ENCODE data around the gene DHCR24.
A peak's percentile ranks its signal among the peaks of the same experiment; 100 is the strongest.
"Not testable (repeated sequence)": the region's sequence is repeated elsewhere in the genome, so short reads cannot be mapped to it uniquely, and the experiment has no call there.

The DHCR24 gene

DNA sequence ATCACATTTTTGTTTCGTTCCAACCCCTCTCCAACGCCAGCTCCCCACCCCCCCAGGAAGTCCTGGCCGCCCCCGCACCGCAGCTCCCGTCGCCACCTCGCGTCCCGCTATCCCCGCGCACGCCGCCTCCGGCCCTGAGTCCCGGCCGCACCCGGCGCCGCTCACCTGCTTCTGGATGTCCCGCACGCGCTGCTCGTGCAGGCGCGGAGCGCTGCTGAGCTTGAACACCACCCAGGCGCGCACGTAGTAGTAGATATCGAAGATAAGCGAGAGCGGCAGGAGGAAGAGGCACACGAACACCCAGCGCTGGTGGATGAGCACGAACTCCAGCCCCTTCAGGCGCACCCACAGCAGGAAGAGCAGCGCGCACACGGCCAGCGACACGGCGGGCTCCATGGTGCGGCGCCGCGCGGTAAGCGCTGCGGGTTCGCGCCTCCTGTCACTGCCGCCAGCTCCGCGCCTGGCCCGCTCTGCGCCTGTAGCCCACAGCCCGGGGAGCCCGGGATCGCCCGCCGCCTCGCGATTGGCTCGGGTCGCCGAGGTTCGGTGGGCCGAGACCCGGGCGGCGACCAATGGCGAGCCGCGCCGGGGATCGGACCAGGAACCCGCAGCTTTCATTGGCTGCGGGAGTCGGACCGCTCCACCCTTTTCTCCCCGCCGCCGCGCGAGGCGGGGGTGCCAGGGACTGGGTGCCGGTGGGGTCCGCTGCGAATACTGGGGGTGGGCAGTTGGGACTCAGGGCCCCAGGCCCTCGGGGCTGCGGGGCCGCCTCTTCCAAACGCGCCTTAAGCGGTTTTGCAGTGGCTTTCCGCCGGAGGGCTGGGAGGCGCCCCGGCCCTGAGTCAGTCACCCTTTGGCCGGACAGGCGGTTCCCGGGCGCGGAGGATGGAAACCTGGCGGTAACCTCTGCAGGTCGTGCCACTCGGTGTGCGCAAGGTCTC, at the start of gene DHCR24:
Gene DHCR24 (minus strand): TSS at position 472 of the 941 bp plus-strand sequence. CDS start 76 bp downstream, at position 396.
- Histone ChIP-seq H3K27ac (ENCODE audit: low read length) (no peak within 1 kb of the TSS), H3K4me1 (ENCODE audit: control insufficient read depth in 1 of 2, insufficient read depth in 2 of 2, low read length in 2 of 2) (peaks cover 5 to 13% of the 10 kb centered on the region in 2 donors), H3K36me3 (ENCODE audit: control insufficient read depth in 1 of 2, insufficient read depth in 2 of 2, low read length in 2 of 2) (no peaks in the 10 kb centered on the region), H3K27me3 (ENCODE audit: low read depth, low read length) (no peaks in the 10 kb centered on the region), H3K4me3 (ENCODE audit: low read depth in 1 of 2, low read length in 2 of 2) (peak within 1 kb of the TSS; percentile 77 to 88), H3K9me3 (ENCODE audit: control insufficient read depth in 1 of 2, low read length in 2 of 2) (no peaks in the 10 kb centered on the region)

- H3K4me3 ChIP-seq (ENCODE audit: low read depth in 1 of 2, low read length in 2 of 2) = no peak overlapping the region
- H3K36me3 ChIP-seq (ENCODE audit: control insufficient read depth in 1 of 2, insufficient read depth in 2 of 2, low read length in 2 of 2) = no peaks in the 10 kb centered on the region
- no peaks in the 10 kb centered on the region for H3K9me3 ChIP-seq (ENCODE audit: control insufficient read depth in 1 of 2, low read length in 2 of 2)
- H3K27ac ChIP-seq (ENCODE audit: low read length) = no peak overlapping the region
- no peaks in the 10 kb centered on the region for H3K4me1 ChIP-seq (ENCODE audit: control insufficient read depth in 1 of 2, insufficient read depth in 2 of 2, low read length in 2 of 2)
- no peaks in the 10 kb centered on the region for H3K27me3 ChIP-seq (ENCODE audit: low read depth, low read length)
These were observed 49.8 kb upstream of the DHCR24 start for GRCh38 chr1:54936791-54937190.

DNA sequence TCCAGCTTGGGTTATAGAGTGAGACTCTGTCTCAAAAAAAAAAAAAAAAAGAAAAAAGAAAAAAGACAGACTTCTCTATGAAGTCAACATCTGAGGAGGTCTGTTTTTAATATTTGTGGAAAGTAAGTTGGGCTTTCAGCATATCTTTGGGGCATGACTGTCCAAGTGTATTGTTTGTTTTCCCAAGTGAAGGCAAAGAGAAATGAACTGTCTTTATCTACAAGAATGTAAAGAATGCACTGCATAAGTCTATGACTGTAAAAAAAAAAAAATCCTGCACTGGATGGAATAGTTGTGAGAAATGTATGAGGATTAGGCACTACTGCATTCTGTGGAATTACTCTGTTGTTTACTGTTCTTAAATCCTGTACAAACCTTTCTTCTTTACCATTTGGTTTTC, 47.9 kb upstream of the DHCR24 start:
- no peak overlapping the region for H3K27ac ChIP-seq (ENCODE audit: low read length)

DNA sequence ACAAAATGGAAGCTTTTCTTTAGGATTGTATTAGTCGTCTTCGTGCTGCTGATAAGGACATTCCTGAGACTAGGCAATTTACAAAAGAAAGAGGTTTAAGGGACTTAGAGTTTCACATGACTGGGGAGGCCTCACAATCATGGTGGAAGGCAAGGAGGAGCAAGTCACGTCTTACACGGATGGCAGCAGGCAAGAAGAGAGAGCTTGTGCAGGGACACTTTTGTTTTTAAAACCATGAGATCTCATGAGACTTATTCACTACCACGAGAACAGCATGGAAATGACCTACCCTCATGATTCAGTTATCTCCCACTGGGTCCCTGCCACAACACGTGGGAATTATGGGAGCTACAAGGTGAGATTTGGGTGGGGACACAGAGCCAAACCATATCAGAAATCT, 47.1 kb upstream of the DHCR24 start:
- not testable (repeated sequence) for H3K27me3 ChIP-seq (ENCODE audit: low read depth, low read length); H3K4me1 ChIP-seq (ENCODE audit: control insufficient read depth in 1 of 2, insufficient read depth in 2 of 2, low read length in 2 of 2); H3K4me3 ChIP-seq (ENCODE audit: low read depth in 1 of 2, low read length in 2 of 2); H3K27ac ChIP-seq (ENCODE audit: low read length); H3K9me3 ChIP-seq (ENCODE audit: control insufficient read depth in 1 of 2, low read length in 2 of 2); H3K36me3 ChIP-seq (ENCODE audit: control insufficient read depth in 1 of 2, insufficient read depth in 2 of 2, low read length in 2 of 2)

More for the DNA sequence above, 47.9 kb upstream of the DHCR24 start:
- no peaks in the 10 kb centered on the region for H3K27me3 ChIP-seq (ENCODE audit: low read depth, low read length)
- no peaks in the 10 kb centered on the region for H3K4me1 ChIP-seq (ENCODE audit: control insufficient read depth in 1 of 2, insufficient read depth in 2 of 2, low read length in 2 of 2)
- H3K4me3 ChIP-seq (ENCODE audit: low read depth in 1 of 2, low read length in 2 of 2) = no peak overlapping the region
- H3K36me3 ChIP-seq (ENCODE audit: control insufficient read depth in 1 of 2, insufficient read depth in 2 of 2, low read length in 2 of 2) = no peaks in the 10 kb centered on the region
- no peaks in the 10 kb centered on the region for H3K9me3 ChIP-seq (ENCODE audit: control insufficient read depth in 1 of 2, low read length in 2 of 2)

- H3K4me1 ChIP-seq (ENCODE audit: control insufficient read depth in 1 of 2, insufficient read depth in 2 of 2, low read length in 2 of 2) = no peaks in the 10 kb centered on the region
- no peak overlapping the region for H3K27ac ChIP-seq (ENCODE audit: low read length)
- no peaks in the 10 kb centered on the region for H3K9me3 ChIP-seq (ENCODE audit: control insufficient read depth in 1 of 2, low read length in 2 of 2)
- H3K27me3 ChIP-seq (ENCODE audit: low read depth, low read length) = no peaks in the 10 kb centered on the region
- no peaks in the 10 kb centered on the region for H3K36me3 ChIP-seq (ENCODE audit: control insufficient read depth in 1 of 2, insufficient read depth in 2 of 2, low read length in 2 of 2)
- H3K4me3 ChIP-seq (ENCODE audit: low read depth in 1 of 2, low read length in 2 of 2) = no peak overlapping the region
These were observed 44.4 kb upstream of the DHCR24 start for GRCh38 chr1:54931275-54931840.

DNA sequence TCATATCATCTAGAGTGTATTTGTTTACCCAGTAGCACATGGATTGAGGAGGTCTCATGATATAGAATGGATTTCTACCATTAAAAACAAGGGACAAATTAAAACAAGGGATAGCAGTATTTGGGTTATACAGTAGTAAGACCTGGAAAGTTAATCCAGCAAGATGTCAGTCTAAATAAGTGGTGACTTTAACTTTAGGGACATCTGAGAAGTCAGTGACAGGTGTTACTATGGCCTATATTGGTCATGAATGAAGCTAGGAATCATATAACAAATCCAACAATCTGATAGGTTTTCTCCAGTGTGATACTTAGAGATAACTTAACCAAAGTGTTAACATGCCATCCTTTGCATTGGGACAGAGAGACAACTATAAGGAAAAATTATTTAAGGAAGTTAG, 42.7 kb upstream of the DHCR24 start:
- Histone ChIP-seq H3K9me3 (ENCODE audit: control insufficient read depth in 1 of 2, low read length in 2 of 2) (no peaks in the 10 kb centered on the region), H3K4me1 (ENCODE audit: control insufficient read depth in 1 of 2, insufficient read depth in 2 of 2, low read length in 2 of 2) (no peaks in the 10 kb centered on the region), H3K27ac (ENCODE audit: low read length) (no peak overlapping the region), H3K27me3 (ENCODE audit: low read depth, low read length) (no peaks in the 10 kb centered on the region), H3K36me3 (ENCODE audit: control insufficient read depth in 1 of 2, insufficient read depth in 2 of 2, low read length in 2 of 2) (no peaks in the 10 kb centered on the region), H3K4me3 (ENCODE audit: low read depth in 1 of 2, low read length in 2 of 2) (no peak overlapping the region)

DNA sequence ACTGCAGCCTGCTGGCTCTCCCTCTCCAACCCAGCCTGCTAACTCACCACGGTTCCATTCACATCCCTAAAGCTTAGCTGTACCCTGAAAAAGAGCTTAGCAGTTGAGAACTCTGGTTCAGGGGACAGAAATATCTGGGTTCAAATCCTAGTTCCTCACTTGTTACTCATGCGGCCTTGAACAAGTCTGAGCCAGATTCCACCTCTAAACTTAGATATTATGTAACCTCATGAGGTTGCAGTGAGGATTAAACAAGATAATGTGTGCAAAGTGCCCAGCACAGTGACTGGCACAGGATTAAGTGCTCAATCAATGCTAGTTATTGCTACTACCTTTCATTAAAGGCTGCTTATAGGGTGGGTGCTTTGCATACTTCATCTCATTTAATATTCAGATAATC, 41.3 kb upstream of the DHCR24 start:
- Histone ChIP-seq H3K36me3 (ENCODE audit: control insufficient read depth in 1 of 2, insufficient read depth in 2 of 2, low read length in 2 of 2) (no peaks in the 10 kb centered on the region), H3K27ac (ENCODE audit: low read length) (no peak overlapping the region), H3K27me3 (ENCODE audit: low read depth, low read length) (no peaks in the 10 kb centered on the region), H3K9me3 (ENCODE audit: control insufficient read depth in 1 of 2, low read length in 2 of 2) (no peaks in the 10 kb centered on the region), H3K4me3 (ENCODE audit: low read depth in 1 of 2, low read length in 2 of 2) (no peak overlapping the region), H3K4me1 (ENCODE audit: control insufficient read depth in 1 of 2, insufficient read depth in 2 of 2, low read length in 2 of 2) (no peaks in the 10 kb centered on the region)

GRCh38 chr1:54927472-54928240, 40.7 kb upstream of the DHCR24 start:
- H3K4me3 ChIP-seq (ENCODE audit: low read depth in 1 of 2, low read length in 2 of 2) = no peak overlapping the region
- no peaks in the 10 kb centered on the region for H3K9me3 ChIP-seq (ENCODE audit: control insufficient read depth in 1 of 2, low read length in 2 of 2)
- H3K27me3 ChIP-seq (ENCODE audit: low read depth, low read length) = no peaks in the 10 kb centered on the region
- no peak overlapping the region for H3K27ac ChIP-seq (ENCODE audit: low read length)
- no peaks in the 10 kb centered on the region for H3K36me3 ChIP-seq (ENCODE audit: control insufficient read depth in 1 of 2, insufficient read depth in 2 of 2, low read length in 2 of 2)
- no peaks in the 10 kb centered on the region for H3K4me1 ChIP-seq (ENCODE audit: control insufficient read depth in 1 of 2, insufficient read depth in 2 of 2, low read length in 2 of 2)

GRCh38 chr1:54926970-54927369, 40.0 kb upstream of the DHCR24 start:
- H3K4me3 ChIP-seq (ENCODE audit: low read depth in 1 of 2, low read length in 2 of 2) = no peak overlapping the region
- no peaks in the 10 kb centered on the region for H3K9me3 ChIP-seq (ENCODE audit: control insufficient read depth in 1 of 2, low read length in 2 of 2)
- H3K27ac ChIP-seq (ENCODE audit: low read length) = no peak overlapping the region
- no peaks in the 10 kb centered on the region for H3K4me1 ChIP-seq (ENCODE audit: control insufficient read depth in 1 of 2, insufficient read depth in 2 of 2, low read length in 2 of 2)
- H3K27me3 ChIP-seq (ENCODE audit: low read depth, low read length) = no peaks in the 10 kb centered on the region
- no peaks in the 10 kb centered on the region for H3K36me3 ChIP-seq (ENCODE audit: control insufficient read depth in 1 of 2, insufficient read depth in 2 of 2, low read length in 2 of 2)

DNA sequence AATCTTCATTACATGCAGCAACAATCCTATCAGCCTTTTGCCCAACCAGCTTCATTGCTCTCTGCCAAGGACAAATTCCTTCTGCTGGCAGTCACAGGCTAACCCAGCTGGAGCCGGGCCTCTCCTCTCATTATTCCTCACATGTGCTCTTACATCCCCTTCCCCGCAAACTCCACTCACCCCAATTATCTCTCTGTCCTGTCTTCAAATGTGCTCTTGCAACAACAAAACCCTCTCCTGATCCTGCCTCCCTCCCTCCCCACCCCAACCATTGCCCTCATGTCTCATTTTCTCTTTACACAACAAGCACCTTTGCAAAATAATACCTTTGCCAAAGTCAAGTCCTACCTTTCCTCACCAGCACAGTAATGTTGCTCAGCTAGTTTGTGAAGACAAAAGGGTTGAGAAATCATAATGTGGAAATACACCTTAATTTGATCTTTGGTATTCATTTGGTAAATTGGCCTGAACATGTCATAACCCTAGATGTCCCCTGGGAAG, 36.0 kb upstream of the DHCR24 start:
- no peaks in the 10 kb centered on the region for H3K4me1 ChIP-seq (ENCODE audit: control insufficient read depth in 1 of 2, insufficient read depth in 2 of 2, low read length in 2 of 2)
- no peak overlapping the region for H3K4me3 ChIP-seq (ENCODE audit: low read depth in 1 of 2, low read length in 2 of 2)
- no peaks in the 10 kb centered on the region for H3K27me3 ChIP-seq (ENCODE audit: low read depth, low read length)
- no peaks in the 10 kb centered on the region for H3K9me3 ChIP-seq (ENCODE audit: control insufficient read depth in 1 of 2, low read length in 2 of 2)
- H3K36me3 ChIP-seq (ENCODE audit: control insufficient read depth in 1 of 2, insufficient read depth in 2 of 2, low read length in 2 of 2) = no peaks in the 10 kb centered on the region
- H3K27ac ChIP-seq (ENCODE audit: low read length) = no peak overlapping the region

All from muscle layer of duodenum (tissue), 2 donors.